GM23248 (cell line): Measurements from ENCODE around the gene TTC5. TPM values are rescaled to one million over a fixed set of nuclear protein-coding genes. Genes with fewer than 3 reads are reported as not detected.
A peak's percentile ranks its signal among the peaks of the same experiment; 100 is the strongest.
"Not testable (repeated sequence)": the region's sequence is repeated elsewhere in the genome, so short reads cannot be mapped to it uniquely, and the experiment has no call there.

Source experiments
- DNase-seq: peaks from one replicate; pipeline ENCODE4 v3.0.0-alpha.2; 2015
- H2AFZ ChIP-seq: fragments of 200-600 bp; sonication (generic); 2 replicates; pipeline ENCODE4 v1.6.1; 2016; ENCODE audit warnings: antibody characterized with exemption
- H3F3A ChIP-seq: fragments of 200-600 bp; sonication (generic); 2 replicates; pipeline ENCODE4 v1.6.1; 2016; ENCODE audit warnings: mild to moderate bottlenecking, antibody characterized with exemption, mixed run types; ENCODE audit not compliant: insufficient read depth
- H3K27ac ChIP-seq: fragments of 200-600 bp; sonication (generic); 2 replicates; pipeline ENCODE4 v1.5.1; 2016; ENCODE audit warnings: mild to moderate bottlenecking
- H3K27me3 ChIP-seq: fragments of 200-600 bp; sonication (generic); replicated peaks from 2 replicates; pipeline ENCODE4 v1.6.1; 2016; ENCODE audit warnings: mild to moderate bottlenecking; ENCODE audit not compliant: insufficient read depth
- H3K36me3 ChIP-seq: fragments of 200-600 bp; sonication (generic); 2 replicates; pipeline ENCODE4 v1.6.1; 2016; ENCODE audit warnings: low read depth, mild to moderate bottlenecking
- H3K4me1 ChIP-seq: fragments of 200-600 bp; sonication (generic); 2 replicates; pipeline ENCODE4 v1.6.1; 2016; ENCODE audit warnings: mild to moderate bottlenecking; ENCODE audit not compliant: insufficient read depth
- H3K4me2 ChIP-seq: fragments of 200-600 bp; sonication (generic); one replicate; pipeline ENCODE4 v1.6.1; 2016; ENCODE audit warnings: mild to moderate bottlenecking; ENCODE audit not compliant: unreplicated experiment
- H3K4me3 ChIP-seq: fragments of 200-600 bp; sonication (generic); 2 replicates; pipeline ENCODE4 v1.5.1; 2016; ENCODE audit warnings: mild to moderate bottlenecking
- H3K79me2 ChIP-seq: fragments of 200-600 bp; sonication (generic); 2 replicates; pipeline ENCODE4 v1.6.1; 2016; ENCODE audit warnings: mild to moderate bottlenecking; ENCODE audit not compliant: insufficient read depth
- H3K9ac ChIP-seq: fragments of 200-600 bp; sonication (generic); 2 replicates; pipeline ENCODE4 v1.6.1; 2016; ENCODE audit warnings: mild to moderate bottlenecking
- H3K9me2 ChIP-seq: fragments of 200-600 bp; sonication (generic); 2 replicates; pipeline ENCODE4 v1.6.1; 2016; ENCODE audit warnings: mixed run types, mild to moderate bottlenecking, moderate library complexity; ENCODE audit not compliant: insufficient read depth
- H3K9me3 ChIP-seq: fragments of 200-600 bp; sonication (generic); one replicate; pipeline ENCODE4 v1.6.1; 2017; ENCODE audit warnings: low read depth
- H4K20me1 ChIP-seq: fragments of 200-600 bp; sonication (generic); 2 replicates; pipeline ENCODE4 v1.6.0; 2016; ENCODE audit not compliant: insufficient read depth
- EZH2 ChIP-seq: fragments of 200-600 bp; sonication (generic); IDR thresholded peaks from 2 replicates; pipeline ENCODE4 v1.6.1; 2018; ENCODE audit warnings: antibody characterized with exemption, mild to moderate bottlenecking; ENCODE audit not compliant: insufficient read depth, poor library complexity, severe bottlenecking
- EZH2phosphoT487 ChIP-seq: fragments of 200-600 bp; sonication (generic); IDR thresholded peaks from 2 replicates; pipeline ENCODE4 v1.6.1; 2018; ENCODE audit warnings: antibody characterized with exemption, moderate library complexity, mild to moderate bottlenecking, low read depth; ENCODE audit not compliant: insufficient read depth
- WGBS, 2 experiments: methylation state at CpG; one replicate each; pipeline ENCODE4 v1.1.6; 2015 to 2017; ENCODE audit warnings: low lambda C conversion rate in 2 of 2, low coverage in 1 of 2; ENCODE audit errors: missing lambda C conversion rate in 2 of 2; 5-methylcytosine and 5-hydroxymethylcytosine counted together
- in situ Hi-C: fragments of 300-500 bp; cut with MboI; formaldehyde crosslinking; loops from 2 replicates; pipeline ENCODE4 v1.15.0; 2020
- polyA plus RNA-seq: library from polyadenylated mRNA; unstranded; fragments of >200 nt; fragmentation: Nextera tagmentation; extraction: Ambion mirVana; gene quantifications from 2 replicates; pipeline ENCODE4 v1.2.1, GENCODE V29; 2016
- total RNA-seq: library from RNA; depleted of rRNA; stranded (reverse); fragments of >200 nt; shearing (Covaris generic); gene quantifications from 2 replicates; pipeline ENCODE4 v1.2.3, GENCODE V29; 2014

Gene TTC5
- total and polyA plus RNA-seq, 2 experiments from 2014 or later: 11.7 to 14.7 TPM

- Histone ChIP-seq H3K9me2 (no peaks in the 10 kb centered on the region), H3F3A (peaks cover 21% of the 10 kb centered on the region), H3K9me3 (no peaks in the 10 kb centered on the region), H4K20me1 (no peaks in the 10 kb centered on the region), H3K4me2 (peak overlapping the region; percentile 97), H3K4me3 (peak overlapping the region; percentile 88), H3K36me3 (0 out of 2 replicates have a peak, but pooled peaks cover 6% of the 10 kb centered on the region), H3K27ac (peak overlapping the region; percentile 70; the same call in 1 of the 2 replicates), H3K79me2 (peaks cover 18% of the 10 kb centered on the region), H3K4me1 (0 out of 2 replicates have a peak, but pooled peaks cover 5% of the 10 kb centered on the region), H3K27me3 (no peaks in the 10 kb centered on the region), H2AFZ (peak overlapping the region; percentile 95), H3K9ac (peak overlapping the region; percentile 82)
- DNase-seq: no peak
- no peak for TF ChIP-seq EZH2
- no peak for TF ChIP-seq EZH2phosphoT487
- in situ Hi-C loops: no loop called here
- WGBS, 2 experiments: 67 to 75% methylated on average over 2 of the region's 2 CpGs
These were observed 35.9 kb upstream of the TTC5 start for GRCh38 chr14:20341646-20342045.

GRCh38 chr14:20341032-20341431 is 35.3 kb upstream of the TTC5 start:
- H3K4me2 ChIP-seq, DNase-seq, H3K9me3 ChIP-seq, H3K4me1 ChIP-seq, H3K9me2 ChIP-seq, H4K20me1 ChIP-seq, in situ Hi-C loops, H2AFZ ChIP-seq, H3K27me3 ChIP-seq, H3K4me3 ChIP-seq, H3K36me3 ChIP-seq, H3K27ac ChIP-seq, H3K9ac ChIP-seq: not testable (repeated sequence)
- H3K79me2 ChIP-seq: peaks cover 18% of the 10 kb centered on the region
- WGBS, 2 experiments: 90 to 91% methylated on average over 3 to 4 of the region's 4 CpGs
- H3F3A ChIP-seq: peaks cover 21% of the 10 kb centered on the region

GRCh38 chr14:20334017-20334416 is 28.3 kb upstream of the TTC5 start:
- Histone ChIP-seq H3K27ac (no peak overlapping the region), H4K20me1 (0 out of 2 replicates have a peak, but pooled peaks cover 3% of the 10 kb centered on the region), H3K79me2 (peaks cover 39% of the 10 kb centered on the region), H3K27me3 (no peaks in the 10 kb centered on the region), H3K9ac (no peak overlapping the region), H3F3A (peaks cover 25% of the 10 kb centered on the region), H2AFZ (peak overlapping the region; percentile 94; the same call in 1 of the 2 replicates), H3K4me3 (no peak overlapping the region), H3K4me1 (peaks cover 6% of the 10 kb centered on the region; the same call in 1 of the 2 replicates), H3K9me2 (no peaks in the 10 kb centered on the region), H3K36me3 (no peaks in the 10 kb centered on the region), H3K4me2 (no peak overlapping the region), H3K9me3 (no peaks in the 10 kb centered on the region)
- in situ Hi-C loops: no loop called here
- no peak for DNase-seq
- no peak for TF ChIP-seq EZH2
- no peak for TF ChIP-seq EZH2phosphoT487
- WGBS, 2 experiments: 71 to 73% methylated on average over 7 of the region's 7 CpGs

GRCh38 chr14:20333494-20333841 is 27.7 kb upstream of the TTC5 start:
- Histone ChIP-seq H3K79me2 (peaks cover 45% of the 10 kb centered on the region), H3K27ac (peak overlapping the region; percentile 71), H3K4me1 (peaks cover 6% of the 10 kb centered on the region; the same call in 1 of the 2 replicates), H3K4me2 (peak overlapping the region; percentile 93), H4K20me1 (0 out of 2 replicates have a peak, but pooled peaks cover 3% of the 10 kb centered on the region), H3K4me3 (peak overlapping the region; percentile 95), H3K9me2 (no peaks in the 10 kb centered on the region), H3K27me3 (no peaks in the 10 kb centered on the region), H3K36me3 (no peaks in the 10 kb centered on the region), H3K9me3 (no peaks in the 10 kb centered on the region), H3F3A (peaks cover 31% of the 10 kb centered on the region), H3K9ac (peak overlapping the region; percentile 81), H2AFZ (peak overlapping the region; percentile 94)
- in situ Hi-C loops: no loop called here
- 21 to 28% methylated on average over 3 of the region's 3 CpGs for WGBS, 2 experiments
- DNase-seq: no peak
- TF ChIP-seq EZH2 (no peak), EZH2phosphoT487 (no peak)
